Activated CD8-positive, alpha-beta memory T cell treated with anti-CD3 and anti-CD28 coated beads, Interleukin-2, amount 50 U/mL, for 48 hours (primary cell): ENCODE data around the gene NCEH1.
"Not testable (repeated sequence)": the region's sequence is repeated elsewhere in the genome, so short reads cannot be mapped to it uniquely, and the experiment has no call there.

Source experiments
- DNase-seq: peaks from one replicate; pipeline ENCODE4 v3.0.0-alpha.2; 2020

NCEH1 gene

GRCh38 chr3:172608575-172608974 is 102.3 kb downstream of the NCEH1 start:
- DNase-seq = no peak

DNA sequence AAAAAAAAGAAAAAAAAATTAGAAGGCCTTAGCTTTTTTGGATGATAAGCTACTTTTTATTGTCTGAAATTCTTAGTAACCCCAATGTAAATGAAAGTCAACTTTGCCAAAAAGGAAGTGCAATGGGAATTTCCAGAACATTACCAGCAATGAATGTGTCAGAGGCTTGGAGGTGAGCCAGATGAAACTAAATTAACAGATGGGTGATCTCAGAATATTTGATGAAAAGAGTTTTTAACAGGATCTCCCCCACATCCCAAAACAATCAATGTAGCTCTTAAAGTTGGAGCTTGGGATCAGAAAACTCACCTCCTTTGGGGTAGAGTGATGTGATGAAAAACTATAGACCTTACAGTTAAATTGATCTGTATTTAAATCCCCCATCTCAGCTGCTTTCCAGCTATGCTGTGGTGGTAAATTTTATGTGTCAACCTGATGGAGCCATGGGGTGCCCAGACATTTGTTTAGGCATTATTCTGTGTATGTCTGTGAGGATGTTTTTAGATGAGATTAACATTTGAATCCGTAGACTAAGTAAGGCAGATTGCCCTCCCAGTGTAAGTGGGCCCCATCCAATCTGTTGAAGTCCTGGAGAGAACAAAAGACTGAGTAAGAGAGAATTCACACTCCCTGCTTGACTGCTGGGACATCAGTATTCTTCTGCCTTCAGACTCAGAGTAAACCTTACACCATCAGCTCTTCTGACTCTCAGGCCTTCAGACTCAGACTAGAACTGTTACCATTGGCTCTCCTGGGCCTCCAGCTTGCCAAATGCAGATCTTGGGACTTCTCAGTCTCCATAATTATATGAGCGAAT is 103.4 kb downstream of the NCEH1 start:
- DNase-seq = no peak

DNA sequence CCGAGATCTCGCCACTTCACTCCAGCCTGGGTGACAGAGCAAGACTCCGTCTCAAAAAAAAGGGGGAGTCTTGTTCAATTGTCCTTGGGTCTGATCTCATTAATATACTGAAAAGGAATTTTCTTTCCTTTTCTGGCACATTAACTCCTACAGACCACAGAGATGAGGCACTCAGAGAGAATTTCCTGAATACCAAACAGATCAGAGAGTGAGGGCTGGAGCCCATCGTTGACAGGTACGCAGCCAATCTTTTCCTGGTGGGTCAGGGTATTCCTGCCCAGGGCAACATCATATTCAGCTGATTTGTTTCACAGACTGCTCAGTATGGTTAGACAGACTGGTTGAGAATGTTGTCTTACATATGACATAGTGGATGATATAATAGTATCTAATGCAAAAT is 104.8 kb downstream of the NCEH1 start:
- no peak for DNase-seq

DNA sequence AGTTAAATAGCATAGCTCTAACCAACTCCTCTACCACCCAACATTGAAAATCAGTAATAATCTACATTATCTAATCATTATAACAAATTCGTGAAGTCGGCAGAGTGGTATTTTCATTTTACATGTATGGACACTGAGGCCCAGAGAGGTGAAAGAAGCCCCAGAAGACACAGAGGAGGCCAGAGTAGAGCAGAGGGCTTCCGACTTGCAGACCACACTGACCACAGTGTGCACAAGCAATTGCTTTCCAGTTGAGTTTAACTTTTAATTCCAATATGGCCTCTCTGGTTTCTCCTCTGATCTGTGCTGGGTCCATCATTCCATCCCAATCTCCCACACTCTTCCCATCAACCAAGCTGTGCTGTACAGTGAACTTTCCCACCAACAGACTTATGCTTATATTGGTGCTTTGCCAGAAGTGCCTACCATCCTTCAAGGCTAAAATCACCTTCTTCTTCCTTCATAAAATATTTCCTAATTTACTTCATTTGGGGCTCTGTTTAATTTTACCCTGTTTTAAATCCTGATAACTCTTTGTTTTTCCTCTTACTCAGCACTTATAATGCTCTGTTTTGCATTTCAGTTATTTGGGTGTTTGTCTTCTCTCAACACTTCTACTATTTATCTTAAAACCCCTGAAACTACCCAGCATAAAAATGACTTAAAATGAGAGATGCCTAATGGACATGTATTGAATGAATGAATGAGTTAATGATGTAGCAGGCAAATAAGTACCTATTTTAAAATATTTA is 105.8 kb downstream of the NCEH1 start:
- no peak for DNase-seq

DNA sequence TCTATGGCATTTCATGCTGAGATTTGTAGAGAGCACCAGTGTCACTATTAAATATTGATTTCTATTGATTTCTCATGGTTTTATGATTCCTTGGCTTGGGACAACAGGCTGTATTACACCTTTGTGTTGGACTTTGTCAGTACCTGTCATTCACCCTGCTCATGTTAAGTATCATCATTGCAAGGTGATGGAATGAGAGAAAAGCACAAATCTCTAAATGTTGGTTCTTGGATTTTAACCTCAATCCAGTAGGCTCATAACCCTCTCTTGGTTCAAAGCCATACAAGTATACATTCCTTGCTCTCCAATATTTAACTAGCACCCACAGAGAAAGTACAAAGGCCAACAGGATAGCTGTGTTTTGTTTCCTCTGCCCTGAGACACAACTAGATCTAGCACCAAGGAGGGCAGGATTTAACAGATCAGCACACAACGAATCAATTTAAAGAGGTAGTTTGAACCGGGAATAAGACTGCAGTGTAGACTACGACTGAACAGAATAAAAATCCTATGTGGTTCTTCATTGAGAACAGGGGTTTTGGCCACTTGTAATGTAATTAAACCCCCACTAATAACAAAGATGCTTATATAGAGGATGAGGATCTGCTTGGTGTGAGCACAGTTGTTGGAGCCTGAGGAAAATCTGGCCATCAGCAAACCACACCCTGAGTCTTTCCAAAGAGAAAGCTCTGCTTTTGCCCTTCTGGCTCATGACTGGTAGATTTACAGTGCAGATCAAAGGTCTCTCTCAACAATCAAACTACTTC is 109.6 kb downstream of the NCEH1 start:
- no peak for DNase-seq

DNA sequence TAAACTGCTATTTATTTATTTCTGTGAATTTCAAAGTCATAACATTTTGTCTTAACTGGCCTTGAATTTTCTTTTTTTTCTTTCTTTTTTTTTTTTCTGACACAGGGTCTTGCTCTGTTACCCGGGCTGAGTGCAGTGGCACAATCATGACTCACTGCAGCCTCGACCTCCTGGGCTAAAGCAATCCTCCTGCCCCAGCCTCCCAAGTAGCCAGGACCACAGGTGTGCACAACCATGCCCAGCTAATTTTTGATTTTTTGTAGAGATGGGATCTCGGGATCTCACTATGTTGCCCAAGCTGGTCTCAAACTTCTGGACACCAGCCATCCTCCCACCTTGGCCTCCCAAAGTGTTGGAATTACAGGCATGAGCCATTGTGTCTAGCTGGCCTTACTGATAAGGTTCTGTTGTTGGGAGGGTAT is 110.2 kb downstream of the NCEH1 start:
- DNase-seq = no peak

- no peak for DNase-seq
Observed at GRCh38 chr3:172598904-172599303, 112.0 kb downstream of the NCEH1 start.

DNA sequence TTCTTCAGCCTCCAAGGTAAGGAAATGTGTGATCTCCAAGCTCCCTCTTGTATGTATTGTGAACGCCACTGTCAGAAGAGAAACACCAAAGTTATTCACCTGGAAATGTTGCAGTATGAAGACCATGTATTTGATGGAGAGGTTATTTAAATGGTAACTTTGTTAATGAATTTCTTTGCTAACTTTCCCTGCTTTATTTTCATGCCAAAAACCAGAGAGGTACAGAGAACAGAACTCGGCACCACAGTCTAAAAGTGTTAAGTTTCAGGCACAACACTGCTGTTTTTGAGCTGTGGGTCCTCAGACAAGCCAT is 114.5 kb downstream of the NCEH1 start:
- no peak for DNase-seq

DNA sequence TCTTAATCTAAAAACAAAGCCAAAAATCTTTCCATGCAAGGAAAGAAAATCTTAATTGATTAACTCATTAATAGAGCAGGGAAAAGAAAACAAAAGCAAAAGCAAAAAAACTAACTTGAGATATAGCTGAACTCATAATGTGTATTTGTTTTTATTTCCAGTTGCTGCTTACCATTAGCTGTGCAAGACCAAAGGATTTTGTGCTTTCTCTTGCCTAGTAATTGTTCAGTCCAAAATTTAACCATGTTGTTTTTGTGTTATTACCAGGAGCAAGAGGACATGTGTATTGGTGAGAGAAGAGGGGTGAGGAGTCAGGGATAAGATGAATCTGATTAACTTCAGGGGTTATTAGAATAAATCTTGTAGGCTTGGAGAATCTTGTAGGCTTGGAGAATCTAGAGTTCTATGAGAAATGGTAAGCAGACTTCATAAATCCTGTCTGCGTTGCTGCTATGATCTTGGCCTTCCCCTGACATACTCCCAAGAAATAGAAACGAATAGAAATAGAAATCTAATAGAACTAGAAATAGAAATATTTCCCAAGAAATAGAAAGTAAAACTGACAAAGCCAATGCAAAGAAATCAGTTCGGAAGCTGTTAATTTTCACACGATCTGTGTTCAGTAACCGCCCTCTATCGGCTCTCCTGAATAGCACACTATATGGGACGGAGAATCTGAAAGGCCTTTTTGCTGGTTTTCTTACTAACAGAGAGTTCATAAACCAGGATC is 115.0 kb downstream of the NCEH1 start:
- no peak for DNase-seq

DNA sequence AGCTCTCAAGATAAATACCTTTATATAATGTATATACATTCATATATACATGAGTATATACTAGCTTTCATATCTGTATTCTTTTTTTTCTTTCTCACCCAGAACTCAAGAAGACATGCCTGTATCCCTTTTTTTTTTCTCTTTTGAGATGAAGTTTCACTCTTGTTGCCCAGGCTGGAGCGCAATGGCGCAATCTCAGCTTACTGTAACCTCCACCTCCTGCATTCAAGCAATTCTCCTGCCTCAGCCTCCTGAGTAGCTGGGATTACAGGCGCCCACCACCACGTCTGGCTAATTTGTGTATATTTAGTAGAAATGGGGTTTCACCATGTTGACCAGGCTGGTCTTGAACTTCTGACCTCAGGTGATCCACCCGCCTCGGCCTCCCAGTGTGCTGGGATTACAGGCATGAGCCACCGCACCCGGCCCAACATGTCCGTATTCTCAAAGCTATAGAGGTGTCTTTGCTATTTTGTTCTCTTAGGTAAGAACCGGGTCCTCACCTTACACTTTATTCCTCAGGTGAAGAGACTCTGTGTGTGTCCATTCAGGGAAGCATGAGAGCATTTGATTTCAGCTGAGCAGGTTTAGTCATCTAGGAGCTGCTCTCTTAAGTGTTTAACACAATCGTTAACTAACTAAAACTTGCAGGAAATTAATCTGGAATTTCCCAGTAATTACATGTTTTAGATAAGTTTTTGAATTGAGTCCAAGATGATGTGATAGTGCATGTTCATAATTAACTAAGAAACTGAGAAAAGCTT is 115.8 kb downstream of the NCEH1 start:
- DNase-seq = not testable (repeated sequence)

- no peak for DNase-seq
Observed at GRCh38 chr3:172592898-172593669, 117.8 kb downstream of the NCEH1 start.

- peak; percentile 87 for DNase-seq
Observed at GRCh38 chr3:172591876-172592771, 118.7 kb downstream of the NCEH1 start.

DNA sequence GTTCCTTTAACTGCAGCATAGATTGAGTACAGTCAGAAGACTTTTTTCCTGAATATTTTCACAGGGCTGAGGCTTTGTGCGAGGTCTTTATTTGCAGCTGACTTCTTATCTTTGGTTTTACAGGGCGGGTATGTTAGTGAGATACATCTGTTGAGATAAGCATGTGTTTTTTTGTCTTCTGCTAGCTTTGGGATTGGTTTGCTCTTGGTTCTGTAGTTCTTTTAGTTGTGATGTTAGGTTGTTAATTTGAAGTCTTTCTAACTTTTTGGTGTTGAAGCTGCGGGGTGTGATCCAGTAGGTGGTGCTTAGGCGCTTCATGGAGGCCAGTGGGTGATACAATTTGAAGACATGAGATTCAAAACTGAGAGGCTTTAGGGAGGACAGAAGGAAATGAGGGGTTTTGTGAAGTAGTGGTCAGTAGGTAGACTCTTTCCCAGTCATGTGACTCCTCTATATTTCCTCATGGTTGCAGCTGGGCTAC is 119.7 kb downstream of the NCEH1 start:
- no peak for DNase-seq

DNA sequence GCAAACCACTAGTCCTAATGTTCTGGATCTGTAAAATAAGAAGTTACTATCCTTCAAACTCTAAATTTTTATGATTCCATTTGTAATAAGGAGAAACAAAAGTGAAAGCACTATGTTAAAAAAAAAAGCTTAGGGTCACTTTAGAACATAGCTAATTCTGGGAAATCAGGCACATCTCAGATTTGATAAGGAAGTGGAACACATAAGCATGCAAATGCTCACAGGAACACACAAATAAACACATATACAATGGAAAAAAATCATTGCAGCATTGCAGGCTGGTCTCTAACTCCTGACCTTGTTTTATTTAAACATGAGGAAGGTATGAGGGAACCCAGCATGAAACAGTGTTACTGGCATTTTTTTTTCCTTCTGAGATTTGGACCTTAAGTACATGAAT is 124.4 kb downstream of the NCEH1 start:
- DNase-seq = no peak

- no peak for DNase-seq
Observed at GRCh38 chr3:172585954-172586353, 124.9 kb downstream of the NCEH1 start.

GRCh38 chr3:172582712-172583111 is 128.2 kb downstream of the NCEH1 start:
- no peak for DNase-seq

- DNase-seq = no peak
Observed at GRCh38 chr3:172581757-172582166, 129.1 kb downstream of the NCEH1 start.

GRCh38 chr3:172580680-172581401 is 130.0 kb downstream of the NCEH1 start:
- DNase-seq = no peak
